Stimulated activated CD8-positive, alpha-beta memory T cell treated with anti-CD3 and anti-CD28 coated beads, Interleukin-12 subunit alpha, Interleukin-12 subunit beta, amount 100 ng/mL, for 24 hours (primary cell): ENCODE measurements around the gene ST6GALNAC4.

Experiments
- DNase-seq: peaks from one replicate; pipeline ENCODE4 v3.0.0-alpha.2; 2020; ENCODE audit errors: extremely low read depth

ST6GALNAC4 gene

DNA sequence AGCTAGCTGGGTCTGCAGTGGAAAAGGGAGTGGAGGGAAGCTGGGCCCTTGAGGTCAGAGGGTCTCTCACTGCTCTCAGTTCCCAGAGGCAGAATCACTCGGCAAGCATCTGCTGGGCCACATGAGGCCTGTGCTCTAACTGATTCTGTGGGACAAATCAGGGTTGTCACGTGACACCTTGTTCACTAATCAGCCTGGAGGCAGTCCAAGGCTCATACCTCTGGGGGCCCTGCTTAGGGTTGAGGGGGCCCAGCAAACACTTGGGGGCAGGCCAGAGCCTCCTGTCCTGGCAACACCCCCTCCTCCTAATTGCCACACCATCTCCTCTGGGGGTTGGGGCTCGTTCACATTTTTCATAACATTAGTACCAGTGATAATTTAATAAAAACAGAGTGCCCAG lies 29.9 kb upstream of the ST6GALNAC4 start:
- no peak for DNase-seq

DNA sequence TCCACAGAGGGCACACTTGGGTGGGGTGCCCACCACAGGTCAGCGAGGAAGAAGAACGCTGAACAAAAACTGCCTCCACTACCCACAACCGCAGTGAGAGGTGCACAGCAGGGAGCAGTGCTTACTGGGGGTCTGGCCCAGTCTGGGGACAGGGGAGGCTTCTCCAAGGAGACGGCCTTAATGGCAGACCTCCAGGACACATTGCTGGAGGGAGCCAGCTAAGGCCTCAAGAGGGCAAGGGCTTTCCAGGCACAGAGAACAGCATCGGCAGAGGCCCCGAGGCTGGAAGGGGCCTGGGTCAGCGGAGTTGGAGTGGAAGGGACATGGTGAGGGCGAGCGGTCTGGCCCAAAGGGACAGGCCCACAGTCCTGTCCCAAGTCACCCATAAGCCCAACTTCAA lies 29.1 kb upstream of the ST6GALNAC4 start:
- DNase-seq: no peak

DNA sequence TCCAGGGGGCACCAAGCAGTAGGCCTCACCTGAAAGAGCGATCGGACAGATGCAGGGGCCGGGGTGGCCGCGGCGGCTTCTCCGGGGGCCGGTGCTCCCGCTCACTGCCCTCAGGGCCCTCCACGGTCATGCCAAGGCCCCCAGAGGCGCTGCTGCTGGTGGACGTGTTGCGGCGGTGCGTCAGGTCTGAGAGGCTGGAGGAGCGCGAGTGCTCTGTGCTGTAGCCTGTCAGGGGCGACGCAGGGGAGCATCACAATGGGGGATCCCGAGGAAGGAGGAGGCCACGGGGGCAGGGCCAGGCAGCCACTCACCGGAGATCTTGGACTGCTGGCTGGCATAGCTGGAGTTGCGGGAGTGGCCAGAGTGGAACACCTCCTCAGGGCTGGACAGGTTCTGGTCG lies 28.5 kb upstream of the ST6GALNAC4 start:
- no peak for DNase-seq

DNA sequence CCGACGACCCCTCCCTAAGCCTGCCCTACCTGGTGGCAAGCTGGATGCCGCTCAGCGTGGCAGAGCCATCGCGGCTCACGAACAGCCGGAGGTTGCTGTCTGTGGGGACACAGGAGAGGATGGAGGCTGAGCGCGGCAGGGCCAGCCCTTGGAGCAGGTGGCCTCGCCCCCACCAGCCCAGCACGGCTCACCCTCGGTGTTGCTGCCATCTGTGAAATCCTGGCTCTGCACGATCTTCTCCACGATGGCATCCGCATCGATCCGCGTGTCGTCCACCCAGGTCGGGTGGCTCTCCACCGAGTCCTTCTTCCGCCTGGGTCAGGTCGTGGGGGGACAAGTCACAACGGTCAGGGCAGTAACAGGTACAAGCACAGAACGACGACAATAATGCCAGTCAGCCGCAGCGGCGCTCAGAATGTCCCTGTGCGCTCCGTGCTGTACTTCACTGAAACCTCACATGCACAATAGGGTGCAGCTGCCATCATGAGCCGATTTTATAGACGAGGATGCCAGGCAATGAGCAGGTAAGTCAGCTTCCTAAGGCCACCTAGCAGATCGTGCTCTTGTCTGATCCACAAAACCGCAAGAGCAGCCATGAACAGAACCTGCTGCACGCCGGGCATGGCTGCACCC lies 27.9 kb upstream of the ST6GALNAC4 start:
- no peak for DNase-seq

DNA sequence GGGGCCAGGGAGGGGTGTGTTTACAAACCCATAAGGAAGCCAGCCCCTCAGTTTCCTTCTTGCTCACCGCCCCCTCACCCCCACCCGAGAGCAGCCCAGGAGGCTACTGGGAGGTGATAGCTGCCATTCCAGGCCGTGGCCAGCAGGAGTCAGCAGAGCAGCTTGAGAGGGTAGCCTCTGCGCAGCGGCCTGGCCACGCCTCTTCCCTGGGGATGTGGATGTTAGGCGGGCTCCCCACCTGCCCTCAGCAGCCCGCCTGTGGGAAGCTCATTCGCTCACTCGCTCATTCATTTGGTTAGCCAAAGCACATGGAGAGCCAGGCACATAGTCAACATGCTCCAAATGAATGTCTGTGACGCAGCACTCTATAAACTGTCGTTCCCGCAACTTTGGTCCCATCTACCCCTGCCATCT lies 26.9 kb upstream of the ST6GALNAC4 start:
- peak; percentile 50 for DNase-seq

DNA sequence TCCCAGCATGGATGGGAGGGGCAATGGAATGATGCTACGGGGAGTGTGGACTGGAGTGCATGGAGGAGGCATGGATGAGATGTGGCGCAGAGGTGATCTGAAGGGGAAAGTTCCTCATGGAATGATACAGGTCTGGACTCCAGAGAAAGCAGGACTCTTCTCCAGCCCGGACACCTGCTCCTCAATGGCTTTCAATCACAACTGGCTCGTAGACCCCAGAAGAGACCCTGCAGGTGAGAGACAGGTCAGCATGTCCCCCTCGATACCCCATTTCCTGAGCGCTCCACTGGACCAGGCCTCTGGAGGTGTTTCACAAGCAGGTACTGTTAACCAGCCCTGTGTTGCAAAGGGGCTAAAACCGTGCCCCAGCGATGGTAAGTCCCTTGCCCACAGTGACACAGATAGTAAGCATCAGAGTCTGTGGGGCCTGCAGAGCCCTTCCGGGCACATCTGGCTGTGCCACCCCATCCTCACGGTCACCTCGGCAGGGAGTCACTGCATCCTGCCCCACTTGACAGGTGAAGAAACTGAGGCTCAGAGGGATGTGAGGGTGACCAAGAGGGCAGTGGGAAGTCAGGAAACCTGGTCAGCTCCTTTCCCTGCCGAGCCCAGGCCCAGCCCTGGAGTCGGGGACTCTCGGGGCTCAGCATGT lies 26.3 kb upstream of the ST6GALNAC4 start:
- no peak for DNase-seq

DNA sequence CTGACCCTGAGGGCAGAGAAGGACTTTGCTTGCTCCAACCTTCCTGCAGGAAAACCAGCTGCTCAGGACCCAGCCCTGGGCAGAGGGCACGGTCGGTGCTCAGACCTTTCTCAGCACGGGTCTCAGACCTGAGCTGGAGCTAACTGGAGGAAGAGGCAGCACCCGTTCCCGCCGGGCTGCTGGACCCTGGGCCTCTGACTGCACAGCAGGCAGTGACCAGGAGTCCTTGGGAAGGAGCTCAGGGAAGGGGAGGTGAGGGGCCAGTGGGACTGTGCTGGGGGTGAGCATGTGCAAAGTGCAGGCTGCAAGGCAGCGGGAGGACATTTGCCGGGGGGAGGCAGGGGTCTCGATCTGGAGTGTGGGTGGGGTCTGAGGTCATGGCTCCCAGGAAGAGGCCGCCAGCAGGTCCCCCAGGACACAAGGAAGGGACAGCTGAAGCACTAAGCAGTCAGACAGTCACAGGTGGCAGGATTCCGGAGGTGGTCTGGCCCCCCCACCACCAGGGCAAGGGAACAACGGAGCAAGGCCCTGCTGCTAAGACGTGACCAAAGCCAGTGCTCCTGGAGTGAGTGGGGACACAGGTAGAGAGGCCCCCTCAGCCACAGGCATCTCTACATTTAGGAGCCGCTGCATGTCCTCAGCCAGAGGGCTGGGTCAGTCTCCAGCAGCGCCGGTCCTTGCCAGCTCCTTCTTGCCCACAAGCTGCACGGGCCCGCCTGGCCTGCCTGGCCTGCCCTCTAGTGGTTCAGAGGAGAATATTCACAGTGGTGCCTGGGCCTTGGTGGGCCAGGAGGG lies 25.6 kb upstream of the ST6GALNAC4 start:
- DNase-seq: no peak

DNA sequence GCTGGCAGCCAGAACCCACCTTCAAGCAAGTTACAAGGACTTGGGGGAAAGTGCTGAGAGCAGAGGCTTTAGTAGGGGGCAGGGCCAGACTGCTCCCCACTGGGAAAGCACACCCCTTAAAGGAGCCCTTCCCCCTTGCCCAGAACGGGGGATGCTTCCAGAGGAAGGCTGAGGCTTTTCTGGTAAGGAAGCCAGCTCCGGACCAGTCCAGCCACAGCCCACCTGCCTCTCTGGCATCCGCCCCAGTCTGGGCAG lies 25.0 kb upstream of the ST6GALNAC4 start:
- DNase-seq: no peak

DNA sequence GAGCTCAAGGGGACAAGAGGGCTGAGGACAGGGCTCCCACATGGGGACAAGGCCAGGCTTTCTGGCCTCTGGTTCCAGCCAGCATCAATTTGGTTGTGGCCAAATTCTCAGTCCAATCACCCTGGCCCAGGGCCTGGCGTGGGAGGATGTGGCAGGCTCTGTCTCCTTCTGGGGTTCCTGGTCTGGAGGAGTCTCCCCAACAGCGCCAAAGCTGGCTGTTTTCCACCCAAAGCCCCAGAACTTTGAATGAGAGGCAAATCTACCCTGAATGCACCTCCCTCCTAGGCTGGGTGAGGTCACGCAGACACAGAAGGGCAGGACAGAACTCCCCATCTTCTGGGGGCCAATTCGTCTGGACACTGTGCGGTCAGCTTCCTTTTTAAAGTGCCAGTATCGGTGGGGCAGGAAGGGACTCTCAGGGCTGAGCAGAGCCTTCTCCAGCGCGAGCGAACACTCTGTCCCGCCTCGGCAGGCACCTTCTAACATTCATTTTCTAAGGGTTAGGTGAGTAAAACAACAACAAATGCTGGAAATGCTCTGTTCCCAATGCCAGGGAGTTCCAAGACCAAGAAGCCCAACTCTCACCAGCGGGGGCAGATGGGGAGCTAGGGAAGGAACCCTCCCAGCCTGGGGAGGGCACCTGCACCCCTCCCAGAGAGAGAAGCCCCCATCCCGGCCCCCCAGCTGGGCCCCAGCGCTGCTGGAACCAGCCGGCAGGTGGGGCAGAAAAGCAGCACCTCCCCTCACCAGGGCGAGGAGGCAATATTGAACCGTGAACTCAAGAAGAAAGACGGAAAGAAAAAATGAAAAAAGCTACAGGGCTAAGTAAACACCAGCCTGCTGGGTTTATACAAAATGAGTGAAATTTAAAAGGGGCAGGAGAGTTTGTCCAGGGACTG lies 24.5 kb upstream of the ST6GALNAC4 start:
- no peak for DNase-seq

DNA sequence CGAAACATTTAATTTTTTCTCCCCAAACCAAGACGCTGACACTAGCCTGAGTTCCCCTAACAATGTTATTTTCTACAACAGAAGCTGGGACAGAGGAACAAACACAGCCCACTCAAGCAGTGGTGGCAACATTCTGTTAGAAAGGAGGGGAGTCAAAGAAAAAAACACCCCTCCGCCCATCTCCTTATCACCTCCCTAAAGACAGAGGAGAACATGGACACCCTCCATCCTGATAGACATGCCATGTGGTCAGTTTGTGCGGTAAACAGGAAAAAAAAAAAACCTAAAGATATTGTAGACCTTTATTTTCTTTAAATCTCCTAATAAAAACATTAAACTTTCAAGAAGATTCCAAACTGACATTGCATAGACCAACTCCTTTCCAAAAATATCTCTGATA lies 23.8 kb upstream of the ST6GALNAC4 start:
- DNase-seq: no peak

DNA sequence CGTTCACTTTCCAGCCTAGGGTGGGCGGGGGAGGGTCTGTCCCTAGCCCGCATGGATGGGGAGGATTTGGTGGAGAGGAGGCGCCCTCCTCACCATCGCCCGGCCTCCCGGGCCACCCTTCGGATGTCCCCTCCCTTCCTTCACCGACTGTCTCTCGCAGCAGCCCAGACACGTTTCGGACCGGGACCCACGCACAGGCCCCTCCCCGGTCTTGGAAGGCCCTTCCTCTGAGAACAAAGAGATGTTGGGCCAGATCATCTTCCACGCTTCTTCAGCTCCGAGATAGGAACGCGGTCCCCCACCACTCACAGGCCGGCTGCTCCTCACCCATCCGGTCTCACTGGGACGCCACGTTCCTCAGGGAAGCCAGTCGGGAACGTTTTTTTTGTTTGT lies 21.5 kb upstream of the ST6GALNAC4 start:
- DNase-seq: no peak

DNA sequence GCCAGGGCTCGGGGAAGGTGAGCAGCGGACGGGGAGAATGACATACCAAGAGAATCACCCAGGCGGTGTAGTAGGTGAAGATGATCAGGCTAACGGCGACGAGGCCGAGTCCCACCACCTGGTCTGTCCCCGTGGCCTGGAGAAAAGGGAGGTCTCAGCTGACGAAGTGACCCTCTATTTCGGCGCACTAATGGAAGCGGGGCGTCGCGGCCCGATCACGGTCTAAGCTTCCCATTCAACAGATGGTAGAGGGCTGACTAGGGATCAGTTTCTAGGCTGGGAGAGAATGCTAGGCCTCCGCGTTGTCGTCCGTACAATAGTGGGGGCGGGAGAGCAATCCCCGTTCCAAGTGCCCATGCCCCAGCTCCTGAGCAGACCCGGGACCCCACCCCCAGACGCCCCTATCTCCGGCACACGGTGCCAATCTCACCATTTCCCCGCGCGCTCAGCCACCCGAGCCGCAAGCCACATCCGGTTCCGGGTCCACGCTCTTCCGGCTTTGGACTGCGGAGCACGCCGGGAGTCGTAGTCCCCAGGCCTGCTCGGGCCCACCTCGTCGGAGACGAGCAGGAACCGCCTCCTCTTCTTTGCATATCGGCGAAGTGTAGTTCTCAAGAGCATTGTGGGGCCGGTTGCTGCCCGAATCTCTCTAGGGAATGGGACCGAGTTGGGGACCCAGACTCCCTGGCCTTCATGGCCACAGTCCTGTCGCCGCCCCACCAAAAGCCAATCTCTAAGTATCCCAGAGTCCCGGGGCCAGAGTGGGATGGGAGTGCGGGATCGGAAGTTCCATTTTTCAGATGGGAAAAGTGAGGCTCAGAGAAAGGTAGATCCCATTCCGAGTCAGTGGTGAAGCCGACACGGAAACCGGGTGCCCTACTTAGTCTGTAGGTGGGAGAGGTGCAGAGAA lies 20.8 kb upstream of the ST6GALNAC4 start, which contains the start of gene DPM2:
Gene DPM2 (minus strand): TSS at position 467 of the 910 bp plus-strand sequence. CDS start 34 bp downstream, at position 433.
- DNase-seq: peak; percentile 71

DNA sequence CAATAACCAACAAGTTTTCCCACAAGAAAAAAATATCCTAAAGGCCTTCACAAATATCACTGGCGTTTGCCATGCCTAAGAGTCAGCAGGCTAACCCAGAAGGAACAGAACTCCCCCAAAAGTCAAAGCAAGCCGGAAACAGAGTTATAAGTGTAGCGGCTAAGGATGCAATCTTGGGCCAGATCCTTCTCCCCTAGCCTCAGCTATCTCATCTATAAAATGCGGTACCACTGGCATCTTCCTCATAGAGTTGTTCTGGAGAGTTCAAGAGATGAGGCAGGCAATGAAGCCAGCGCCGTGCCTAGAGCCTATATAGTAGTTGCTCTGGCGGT lies 20.2 kb upstream of the ST6GALNAC4 start:
- DNase-seq: no peak

DNA sequence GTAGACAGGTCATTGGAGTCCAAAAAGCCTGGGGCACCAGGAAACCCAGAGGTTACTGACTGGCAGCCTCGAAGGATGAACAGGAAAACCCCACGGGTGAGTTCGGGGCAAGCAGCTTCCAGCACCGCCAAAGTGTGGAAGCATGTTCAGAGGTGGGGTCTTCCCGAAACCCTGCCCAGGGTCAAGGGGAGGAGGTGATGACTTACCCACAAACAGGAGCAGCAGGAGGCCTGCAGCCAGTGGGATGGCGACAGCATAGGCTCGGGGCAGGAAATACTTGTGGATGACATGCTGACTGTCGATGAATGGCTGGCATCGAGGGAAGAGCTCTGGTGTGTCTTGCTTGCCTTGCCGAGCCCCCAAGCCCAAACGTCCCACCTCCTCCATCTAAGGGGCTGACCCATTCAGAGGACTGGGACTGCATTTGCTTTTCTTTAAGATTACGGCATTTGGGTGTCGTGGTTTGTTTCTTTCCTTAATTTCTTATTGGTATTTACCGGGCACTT lies 19.6 kb upstream of the ST6GALNAC4 start:
- DNase-seq: no peak

DNA sequence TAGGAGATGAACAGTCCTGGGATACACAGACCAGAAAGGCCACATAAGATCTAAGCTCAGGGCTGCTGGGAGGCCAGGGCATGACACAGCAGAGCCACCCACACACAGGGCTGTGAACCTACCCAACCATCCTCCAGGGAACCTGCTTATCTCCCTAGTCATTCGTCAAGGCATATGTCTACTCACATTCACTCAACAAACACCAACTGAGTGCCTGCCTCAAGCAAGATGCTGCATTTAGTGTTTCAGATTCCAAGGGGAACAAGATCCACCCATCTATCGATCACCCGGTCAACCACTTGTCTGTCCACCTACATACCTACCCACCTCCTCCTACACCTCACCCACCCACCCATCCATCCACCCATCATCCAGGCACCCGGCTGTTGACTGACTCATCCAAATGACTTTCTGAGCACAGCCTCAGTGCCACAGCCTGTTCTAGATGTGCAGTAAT lies 19.0 kb upstream of the ST6GALNAC4 start:
- no peak for DNase-seq

DNA sequence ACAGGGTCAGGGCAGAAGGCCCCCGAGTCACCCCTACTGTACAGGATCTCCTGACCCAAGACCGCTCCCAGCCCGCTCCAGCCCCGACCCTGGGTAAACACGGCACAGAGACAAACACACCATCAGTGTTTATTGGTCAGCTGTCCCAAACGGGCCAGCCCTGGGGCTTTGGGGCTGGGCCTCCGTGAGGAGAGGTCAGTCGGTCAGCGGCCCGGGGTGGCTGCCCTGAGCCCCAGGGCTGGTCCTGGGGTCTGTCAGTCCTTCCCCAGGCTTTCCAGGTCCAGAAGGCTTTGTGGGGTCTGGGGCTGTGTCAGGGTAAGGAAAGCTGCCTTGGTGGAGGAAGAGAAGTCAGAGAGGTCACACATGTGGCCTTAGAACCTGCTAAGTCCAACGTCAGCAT lies 18.1 kb upstream of the ST6GALNAC4 start:
- no peak for DNase-seq

DNA sequence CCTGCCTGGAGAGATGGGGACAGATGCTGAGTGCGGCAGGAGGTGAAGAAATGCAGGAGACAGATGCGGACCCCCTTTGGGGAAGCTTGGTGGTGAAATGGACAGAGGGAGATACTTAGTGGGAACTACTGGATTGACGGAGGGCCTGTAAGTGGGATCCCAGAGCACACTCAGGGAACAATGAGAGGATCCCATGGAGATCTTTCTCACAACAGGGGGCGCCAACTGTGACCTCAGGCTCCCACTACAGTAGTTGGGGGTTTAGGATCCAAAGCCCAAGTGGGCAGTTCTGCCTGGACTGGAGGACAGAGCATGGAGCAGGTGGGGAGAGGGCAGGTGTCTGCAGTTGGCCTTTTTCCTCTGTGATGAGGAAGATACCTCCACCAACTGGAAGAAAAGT lies 17.4 kb upstream of the ST6GALNAC4 start:
- no peak for DNase-seq

DNA sequence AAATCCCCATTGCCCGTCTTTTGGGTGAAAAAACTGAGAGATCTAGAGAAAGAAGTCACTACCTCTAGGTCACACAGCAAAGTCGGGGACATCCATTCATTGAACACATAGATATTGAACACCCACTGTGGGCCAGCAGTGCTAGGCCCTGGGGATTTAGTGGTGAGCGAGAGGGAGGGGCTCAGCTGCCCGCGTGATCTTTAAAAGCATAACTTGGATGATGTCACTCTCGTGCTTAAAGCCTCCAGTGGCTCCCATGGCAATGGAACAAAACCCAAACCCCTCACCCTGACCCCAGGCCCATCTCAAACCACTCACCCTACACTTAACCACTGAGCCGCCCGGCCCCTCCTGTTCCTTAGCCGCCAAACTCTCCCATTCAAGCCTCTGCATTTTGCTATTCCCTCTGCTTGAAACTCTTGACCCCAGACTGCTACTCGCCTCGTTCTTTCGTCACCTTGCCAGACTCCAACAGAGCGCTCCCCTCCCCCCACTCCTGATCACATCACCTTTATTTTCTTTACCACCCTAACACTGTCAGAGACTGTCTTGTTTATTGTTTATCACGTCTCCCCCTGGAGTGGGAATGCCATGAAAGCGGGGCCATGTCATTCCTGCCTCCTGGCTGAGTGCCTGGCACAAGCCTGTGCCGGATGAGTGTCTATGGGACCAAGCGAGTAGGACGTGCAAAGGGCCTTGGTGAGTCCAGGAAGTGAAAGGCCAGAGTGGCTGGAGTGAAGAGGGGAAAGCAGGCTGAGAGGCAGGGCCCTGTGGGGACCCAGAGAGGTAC lies 14.4 kb upstream of the ST6GALNAC4 start:
- DNase-seq: no peak

DNA sequence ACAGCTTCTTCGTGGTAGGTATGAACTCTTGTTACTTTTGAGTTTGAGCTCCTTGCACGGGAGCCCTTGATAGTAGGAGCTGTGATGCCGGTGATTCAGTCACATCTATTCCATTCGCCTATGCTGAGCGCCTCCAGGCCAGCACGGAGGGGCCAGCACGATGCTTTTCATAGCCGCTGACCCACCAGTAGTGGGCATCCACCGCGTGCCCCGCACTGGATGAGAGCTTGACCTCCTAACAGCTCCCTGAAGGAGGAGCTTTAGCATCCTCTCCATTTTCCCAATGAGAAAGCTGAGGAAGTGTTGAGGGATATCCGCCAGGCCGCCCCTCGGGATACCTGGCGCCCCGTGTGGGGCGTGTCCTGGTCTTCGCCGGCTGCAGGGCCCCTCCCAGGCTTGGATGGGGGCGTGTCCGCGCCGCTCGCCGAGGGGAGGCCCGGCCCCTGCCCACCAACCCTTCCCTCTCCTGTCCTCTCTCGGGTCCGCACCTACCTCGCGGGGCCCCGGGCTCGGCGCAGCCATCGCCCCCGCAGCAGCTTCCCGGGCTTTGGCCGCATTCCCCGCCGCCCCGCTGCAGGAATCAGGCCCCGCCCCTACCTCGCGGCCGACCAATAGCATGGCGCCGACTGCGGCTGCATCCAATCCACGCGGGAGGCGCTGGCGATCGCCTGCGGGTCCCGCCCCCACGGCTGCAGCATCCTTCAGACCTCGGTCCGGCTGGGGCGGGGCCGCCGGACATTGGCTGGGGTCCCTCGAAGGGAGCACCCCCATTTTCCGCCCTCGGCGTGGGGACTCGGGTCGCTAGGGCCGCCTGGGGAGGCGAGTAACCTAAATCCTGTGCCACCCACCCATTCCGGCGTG lies 13.6 kb upstream of the ST6GALNAC4 start, which contains the start of gene PIP5KL1:
Gene PIP5KL1 (minus strand): TSS at position 547 of the 861 bp plus-strand sequence. CDS start 25 bp downstream, at position 522.
- DNase-seq: no peak
